Left renal pelvis (tissue), 4 donors: Measurements from ENCODE around the gene ADAMTS9. TPM values are rescaled to one million over a fixed set of nuclear protein-coding genes. Genes with fewer than 3 reads are reported as not detected.

Source experiments
- DNase-seq, 4 donors: peaks; one replicate each; pipeline ENCODE4 v3.0.0-alpha.2; 2013; ENCODE audit warnings: low read depth in 4 of 4, low spot score in 3 of 4
- polyA plus RNA-seq, 4 donors: library from polyadenylated mRNA; unstranded; fragments of 120-200 nt; gene quantifications; one replicate each; pipeline ENCODE4 v1.2.1, GENCODE V29; 2013; ENCODE audit not compliant: insufficient read length in 4 of 4

The ADAMTS9 gene
- polyA plus RNA-seq, 4 donors = 48.7 to 168 (median 142) TPM

DNA sequence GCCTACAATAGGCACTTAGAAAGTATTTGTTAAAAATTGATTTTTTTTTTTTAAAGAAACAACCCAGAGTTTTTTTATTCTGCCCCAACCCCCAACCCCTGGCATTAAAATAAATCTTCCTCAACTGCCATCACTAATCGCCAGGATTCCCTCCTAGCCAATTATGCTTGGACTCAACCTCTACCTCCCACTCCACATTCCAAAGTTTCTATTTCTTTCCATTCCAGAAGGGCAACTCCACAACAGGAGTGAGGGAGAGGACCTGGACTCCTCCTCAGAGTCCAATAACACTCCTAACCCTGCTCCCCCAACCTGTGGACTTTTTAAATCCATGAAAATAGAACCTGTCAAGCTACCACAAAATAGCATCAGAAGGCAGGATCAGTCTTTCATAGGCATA, 99.4 kb downstream of the ADAMTS9 start:
- DNase-seq = peak in 1 of 4 donors; percentile 48

DNA sequence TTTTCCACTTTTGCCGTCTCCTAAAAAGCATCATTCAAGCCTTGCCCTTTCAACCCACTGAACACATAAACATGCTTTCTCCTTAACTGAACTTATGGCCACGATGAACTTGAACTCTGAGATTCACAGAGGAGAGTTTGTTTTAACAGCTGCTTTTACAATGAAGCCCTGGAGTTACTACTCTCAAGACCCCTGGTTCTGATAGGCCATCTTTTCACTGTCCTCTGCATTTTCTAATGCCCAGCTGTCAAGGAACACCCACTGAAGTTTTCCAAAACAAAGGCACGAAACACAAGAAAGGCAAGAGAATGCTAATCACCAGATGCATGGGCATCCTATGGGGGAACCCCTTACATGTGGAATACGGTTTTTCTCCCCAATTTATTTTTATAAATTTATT, 100.8 kb downstream of the ADAMTS9 start:
- DNase-seq = no peak

DNA sequence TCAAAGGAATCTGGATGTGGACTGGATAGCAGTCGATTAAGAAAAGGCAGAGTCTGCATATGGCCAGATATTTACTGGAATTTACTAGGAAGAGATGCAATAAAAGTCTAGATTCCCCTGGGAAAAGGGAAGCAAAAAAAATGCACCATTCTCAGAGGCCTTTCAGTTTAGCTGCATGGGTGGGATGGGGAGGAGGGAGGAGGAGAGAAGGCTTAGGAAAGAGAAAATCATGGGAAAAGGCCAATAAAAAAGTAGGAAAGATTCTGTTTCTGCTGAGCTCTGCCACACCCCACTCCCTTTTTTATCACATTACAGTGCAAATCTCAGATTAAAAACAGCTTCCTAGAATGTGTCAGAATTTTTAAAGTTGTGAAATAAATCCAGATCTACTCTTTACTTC, 103.6 kb downstream of the ADAMTS9 start:
- no peak for DNase-seq

DNA sequence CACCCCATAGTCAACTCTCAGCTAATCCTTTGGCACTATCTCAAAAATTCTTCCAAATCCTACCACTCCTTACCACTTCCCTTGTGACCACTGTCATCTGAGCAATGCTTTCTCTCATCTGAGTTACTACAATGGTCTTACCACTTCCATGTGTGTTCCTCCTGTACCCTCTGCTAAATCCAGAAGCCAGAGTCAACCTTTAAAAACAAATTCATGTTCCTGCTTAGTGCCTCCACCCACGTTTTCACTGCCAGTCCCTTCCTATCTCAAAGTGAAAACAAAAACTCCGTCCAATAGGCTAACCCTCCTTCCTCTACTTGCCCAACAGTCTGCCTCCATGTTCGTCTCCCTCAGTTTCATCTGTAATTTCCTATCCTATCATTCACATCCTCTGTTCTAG, 109.0 kb downstream of the ADAMTS9 start:
- no peak for DNase-seq

DNA sequence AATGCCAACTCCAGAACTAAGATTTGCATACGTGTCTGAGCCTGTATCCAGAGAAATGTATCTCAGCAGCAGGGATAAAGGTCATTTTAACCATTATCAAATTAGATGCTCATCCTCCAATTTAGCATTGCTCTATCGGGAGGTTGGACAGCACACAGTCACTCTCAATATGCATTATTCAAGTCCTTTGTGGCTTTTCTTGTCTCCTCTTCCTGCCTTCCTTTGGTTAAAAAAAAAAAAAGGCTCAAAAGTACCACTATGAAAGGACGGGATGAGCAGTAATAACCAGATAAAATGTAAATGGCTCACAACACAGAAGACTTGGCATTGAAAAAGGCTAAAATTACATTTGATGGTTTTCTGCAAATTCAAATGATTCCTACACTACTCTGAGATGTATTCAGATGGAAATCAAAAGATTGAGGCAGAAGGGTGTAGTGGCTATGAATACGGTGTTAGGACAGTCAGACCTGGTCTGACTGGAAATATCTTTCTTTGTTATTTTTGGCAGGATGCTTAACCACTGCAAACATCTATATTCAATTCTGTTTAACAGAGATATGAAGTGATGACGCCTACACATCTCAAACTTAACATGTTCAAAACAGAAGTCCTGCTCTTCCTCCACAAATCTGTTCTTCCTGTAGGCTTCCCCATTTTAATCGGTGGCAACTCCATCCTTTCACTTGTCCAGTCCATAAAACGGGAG, 109.6 kb downstream of the ADAMTS9 start:
- no peak for DNase-seq

DNA sequence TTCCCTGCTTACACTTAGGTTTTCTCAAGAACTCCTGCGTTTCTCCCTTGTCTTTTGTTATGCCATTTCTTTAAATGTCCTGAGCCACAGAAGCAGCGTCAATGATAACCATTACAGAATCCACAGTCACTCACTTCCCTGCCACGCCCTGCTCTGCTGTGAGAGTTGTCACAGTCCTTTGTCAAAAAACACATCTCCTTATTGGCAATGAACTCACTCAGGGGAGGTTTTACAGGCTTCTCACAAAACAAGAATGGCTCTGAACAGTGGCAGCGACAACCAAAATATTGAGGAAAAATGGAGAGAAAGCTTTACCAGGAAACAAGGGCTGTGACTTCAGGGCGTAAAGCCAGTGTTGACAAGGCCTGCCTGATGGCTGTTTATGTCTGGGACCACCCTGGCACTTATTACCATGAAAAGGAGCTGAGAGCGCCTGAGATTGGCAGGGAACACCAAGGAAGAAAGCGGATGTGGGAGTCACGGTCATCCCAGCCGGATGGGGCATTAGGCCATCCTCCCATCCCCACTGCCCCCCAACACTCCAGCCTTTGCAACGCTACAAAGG, 111.5 kb downstream of the ADAMTS9 start:
- DNase-seq = no peak

- DNase-seq = no peak
Observed at GRCh38 chr3:64575211-64575844, 112.5 kb downstream of the ADAMTS9 start.

DNA sequence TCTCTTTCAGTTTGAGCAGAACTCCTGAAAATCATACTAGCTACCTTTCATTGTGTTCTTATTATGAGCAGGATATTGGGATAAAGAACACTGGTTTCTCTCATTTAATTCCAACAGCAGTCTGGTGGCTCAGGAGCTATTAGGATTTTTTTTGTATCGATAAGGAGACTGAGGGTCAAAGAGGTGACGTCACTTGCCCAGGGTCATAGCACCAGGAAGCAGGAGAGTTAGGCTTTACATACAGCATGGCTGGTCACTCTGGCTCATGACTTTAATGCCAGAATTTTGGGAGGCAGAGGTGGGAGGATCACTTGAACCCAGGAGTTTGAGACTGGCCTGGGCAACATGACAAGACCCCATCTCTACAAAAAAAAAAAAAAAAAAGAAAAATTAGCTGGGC, 113.6 kb downstream of the ADAMTS9 start:
- DNase-seq = no peak

DNA sequence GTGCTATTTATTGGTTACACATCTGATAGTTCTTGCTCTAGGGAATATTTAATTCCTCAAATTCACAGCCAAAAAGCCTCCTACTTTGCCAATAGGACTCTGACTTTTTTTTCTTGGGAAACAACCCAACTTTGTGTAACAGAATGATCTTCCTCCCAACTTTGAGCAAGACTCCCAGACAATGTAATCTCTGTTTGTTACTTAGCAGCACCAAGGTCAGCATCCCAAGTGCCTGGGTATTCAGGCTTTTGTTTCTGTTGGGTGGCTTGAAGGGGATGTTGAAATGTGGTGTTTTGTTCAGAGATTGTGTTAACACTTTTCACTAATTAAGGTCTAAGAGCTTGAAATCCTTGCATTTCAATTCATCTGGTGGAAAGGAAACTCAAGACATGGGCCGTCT, 115.8 kb downstream of the ADAMTS9 start:
- DNase-seq = no peak

DNA sequence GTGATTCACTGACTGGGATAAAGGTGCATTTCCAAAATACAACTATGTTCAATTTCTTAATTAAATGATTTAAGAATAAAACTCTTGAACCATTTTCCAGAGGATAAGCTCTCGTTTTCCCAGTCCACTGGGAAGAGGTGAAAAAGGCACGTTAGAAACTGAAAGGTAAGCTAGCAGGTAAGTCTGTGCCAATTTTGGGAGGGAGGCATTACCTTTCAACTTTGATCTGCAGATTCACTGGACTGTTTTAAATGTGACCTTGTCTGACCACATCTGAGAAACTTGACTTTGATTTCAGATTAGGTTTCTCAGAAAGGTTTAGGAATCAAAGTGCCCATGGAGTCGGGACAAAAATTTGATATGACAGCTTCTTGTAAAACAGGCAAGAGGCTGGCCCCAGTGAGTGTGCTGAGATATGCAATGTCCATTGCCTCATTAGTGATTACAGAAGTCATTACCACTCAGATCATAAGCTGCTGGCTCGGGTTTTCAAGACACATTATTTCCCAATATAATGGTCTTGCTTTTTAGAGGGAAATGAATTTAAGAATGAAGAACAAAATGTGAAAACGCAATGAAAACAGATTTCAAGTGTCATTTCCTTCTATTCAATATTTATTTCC, 118.8 kb downstream of the ADAMTS9 start:
- DNase-seq = no peak

DNA sequence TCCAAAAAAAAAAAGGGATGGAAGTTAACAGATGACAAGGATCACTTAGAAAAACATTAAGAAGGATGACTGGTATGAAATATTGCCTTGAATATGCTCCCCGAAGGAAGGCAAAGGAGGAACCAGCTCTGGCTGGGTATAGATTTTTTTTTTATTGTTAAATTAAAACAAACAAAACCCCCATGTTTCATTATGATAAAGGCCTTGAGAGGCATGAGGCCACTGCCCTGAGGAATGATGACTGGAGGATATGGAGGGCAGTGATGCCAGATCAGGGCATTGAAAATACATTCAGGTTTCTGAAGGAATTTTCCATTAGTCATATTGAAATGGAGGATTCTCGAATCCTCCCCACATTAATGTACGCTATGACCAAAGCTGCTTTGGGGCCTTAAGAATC, 120.9 kb downstream of the ADAMTS9 start:
- no peak for DNase-seq

DNA sequence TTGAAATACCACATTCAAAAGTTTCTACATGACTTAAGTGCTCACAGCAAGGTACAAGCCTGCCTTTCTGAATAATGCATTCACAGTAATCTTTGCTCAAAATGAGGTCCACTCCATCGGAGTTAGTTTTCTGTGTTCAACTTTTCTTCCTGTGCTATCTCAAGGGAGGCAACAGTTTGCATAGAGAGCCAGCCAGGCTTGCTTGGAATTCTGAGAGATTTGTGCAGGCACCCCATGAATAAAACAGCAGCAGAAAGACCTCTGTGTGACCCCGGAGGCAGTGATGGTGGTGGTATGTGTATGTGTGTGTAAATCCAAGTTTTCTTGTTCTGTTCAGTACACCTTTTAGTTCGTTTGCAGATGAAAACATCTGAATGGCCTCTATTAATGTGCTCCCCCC, 124.0 kb downstream of the ADAMTS9 start:
- DNase-seq = peak in 1 of 4 donors; percentile 33

- no peak for DNase-seq
Observed at GRCh38 chr3:64561868-64562267, 125.9 kb downstream of the ADAMTS9 start.

- DNase-seq = no peak
Observed at GRCh38 chr3:64561325-64561843, 126.4 kb downstream of the ADAMTS9 start.

DNA sequence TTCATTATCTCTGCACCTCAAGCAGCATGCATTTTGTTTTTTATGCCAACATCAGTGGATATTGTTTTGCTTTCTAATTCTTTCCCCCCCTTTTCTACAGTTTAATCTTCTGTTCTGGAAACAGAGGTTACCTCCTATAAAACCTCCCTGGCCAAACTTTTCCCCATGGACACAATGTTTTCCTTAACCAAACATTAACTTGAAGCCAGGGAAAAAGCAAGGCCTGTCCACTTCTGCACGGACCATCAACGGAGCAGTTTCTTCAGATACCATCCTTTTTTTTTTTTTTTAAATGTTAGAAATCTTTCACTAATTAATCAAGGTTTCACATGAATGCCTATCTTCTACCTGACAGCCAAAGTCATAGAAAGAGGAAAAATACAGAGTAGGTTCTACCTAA, 127.0 kb downstream of the ADAMTS9 start:
- DNase-seq = no peak

GRCh38 chr3:64559588-64559987, 128.2 kb downstream of the ADAMTS9 start:
- no peak for DNase-seq

- DNase-seq = no peak
Observed at GRCh38 chr3:64556046-64556445, 131.8 kb downstream of the ADAMTS9 start.

DNA sequence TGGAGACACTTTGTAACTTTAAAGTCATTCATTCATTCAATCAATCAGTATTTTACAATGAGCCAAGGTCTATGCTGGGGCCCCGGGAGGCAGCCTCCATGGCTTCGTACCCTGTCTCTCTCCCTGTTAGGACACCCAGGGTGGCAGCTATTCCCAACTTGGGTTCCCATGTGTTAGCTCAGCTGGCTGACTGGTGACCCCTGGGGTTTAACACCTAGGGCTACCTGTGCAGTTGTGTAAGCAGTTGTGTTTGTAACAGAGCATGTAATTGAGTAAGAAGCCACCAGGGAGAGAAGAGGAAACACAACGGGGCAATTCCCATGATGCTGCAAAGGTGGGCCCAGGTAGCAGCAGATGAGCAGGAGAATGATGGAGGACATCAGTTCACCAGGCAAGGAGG, 132.4 kb downstream of the ADAMTS9 start:
- no peak for DNase-seq

DNA sequence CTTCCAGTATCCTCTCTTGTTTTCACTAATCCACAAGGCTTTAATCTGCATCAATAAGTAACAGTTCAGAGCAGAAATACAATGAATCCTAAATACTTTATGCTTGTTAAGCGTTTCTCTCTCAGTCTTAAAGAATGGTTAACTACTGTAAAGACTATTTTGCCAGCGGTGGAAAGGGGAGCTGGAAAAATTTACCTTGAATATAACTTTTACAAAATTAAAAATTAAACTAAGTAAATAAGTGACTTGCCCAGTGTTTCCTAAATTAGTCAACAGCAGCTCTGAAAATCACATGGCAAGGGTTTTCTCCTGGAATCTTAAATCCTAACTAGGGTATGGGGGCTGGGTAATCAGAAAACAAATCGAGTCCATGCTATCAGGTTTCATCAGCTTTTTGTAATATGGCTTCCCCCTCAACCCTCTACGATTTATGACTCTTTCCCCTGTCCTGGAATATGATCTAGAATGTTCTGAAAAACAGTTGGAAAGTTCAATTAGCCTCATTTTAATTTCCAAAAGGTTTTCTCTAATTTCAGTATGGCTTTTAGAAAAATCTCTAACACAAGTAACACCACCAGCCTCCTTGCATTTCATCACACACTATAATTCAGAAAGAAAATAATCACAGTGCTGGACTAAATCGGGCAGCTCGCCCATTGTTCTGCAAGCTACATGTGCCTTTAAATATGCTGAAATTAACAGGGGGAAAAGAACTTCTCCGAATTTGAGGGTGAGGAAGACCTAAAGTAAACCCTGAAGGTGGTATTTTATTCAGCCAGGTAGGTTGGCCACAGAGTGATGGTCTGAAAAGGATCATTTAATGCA, 133.5 kb downstream of the ADAMTS9 start:
- DNase-seq = no peak

DNA sequence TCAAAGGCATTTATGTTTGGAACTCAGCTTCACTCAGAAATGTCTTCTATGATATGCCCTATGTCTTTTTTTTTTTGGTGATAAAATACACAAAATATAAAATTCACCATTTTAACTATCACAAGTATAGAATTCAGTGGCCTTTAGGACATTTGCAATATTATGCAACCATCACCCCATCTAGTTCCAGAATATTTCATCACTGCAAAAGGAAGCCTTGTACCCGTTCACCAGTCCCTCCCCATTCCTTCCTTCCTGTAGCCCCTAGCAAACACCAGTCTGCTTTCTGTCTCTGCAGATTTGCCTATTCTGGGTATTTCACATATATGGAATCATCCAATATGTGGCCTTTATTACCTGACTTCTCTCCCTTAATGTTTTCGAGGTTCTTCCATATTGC, 134.8 kb downstream of the ADAMTS9 start:
- DNase-seq = no peak

DNA sequence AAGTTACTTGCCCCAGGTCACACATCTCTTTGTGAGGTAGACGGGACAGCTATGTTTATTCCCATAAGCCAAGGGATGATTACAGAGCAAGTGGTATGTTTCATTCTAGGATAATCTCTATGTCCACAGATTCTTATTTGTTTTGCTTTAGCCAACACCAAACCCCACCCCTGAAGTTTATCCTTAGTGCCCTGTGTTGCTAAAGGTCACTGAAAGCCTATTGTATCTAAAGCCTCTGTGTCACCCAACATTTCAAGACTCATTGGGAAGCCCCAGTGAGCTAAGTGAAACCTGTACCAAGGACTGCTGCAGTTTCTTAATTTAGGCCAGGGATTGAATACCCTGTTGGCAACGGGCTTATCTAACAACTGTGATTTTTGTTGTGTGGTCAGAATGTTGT, 135.6 kb downstream of the ADAMTS9 start:
- DNase-seq = no peak
